HG03066 (cell line): ENCODE data around the gene NAPA.

Experiments
- ATAC-seq: cut with Tn5 transposase; IDR thresholded peaks from one replicate; pipeline ENCODE4 v1.9.1; 2021; ENCODE audit warnings: low read depth; ENCODE audit not compliant: unreplicated experiment

Gene NAPA

DNA sequence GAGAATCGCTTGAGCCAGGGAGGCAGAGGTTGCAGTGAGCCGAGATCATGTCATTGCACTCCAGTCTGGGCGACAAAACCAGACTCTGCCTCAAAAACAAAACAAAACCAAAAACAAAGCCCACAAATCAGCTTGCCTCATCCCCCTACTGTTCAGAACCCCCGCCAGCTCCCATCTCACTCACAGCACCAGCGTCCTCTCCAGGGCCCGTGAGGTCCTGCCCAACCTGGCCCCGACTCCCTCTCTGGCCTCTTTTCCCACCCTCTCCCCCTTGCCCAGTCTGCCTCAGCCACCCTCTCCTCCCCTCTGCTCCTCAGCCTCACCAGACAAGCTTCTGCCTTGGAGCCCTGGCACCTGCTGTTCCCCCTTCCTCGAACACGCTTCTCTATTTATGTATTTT lies 46.9 kb downstream of the NAPA start:
- ATAC-seq = no peak

DNA sequence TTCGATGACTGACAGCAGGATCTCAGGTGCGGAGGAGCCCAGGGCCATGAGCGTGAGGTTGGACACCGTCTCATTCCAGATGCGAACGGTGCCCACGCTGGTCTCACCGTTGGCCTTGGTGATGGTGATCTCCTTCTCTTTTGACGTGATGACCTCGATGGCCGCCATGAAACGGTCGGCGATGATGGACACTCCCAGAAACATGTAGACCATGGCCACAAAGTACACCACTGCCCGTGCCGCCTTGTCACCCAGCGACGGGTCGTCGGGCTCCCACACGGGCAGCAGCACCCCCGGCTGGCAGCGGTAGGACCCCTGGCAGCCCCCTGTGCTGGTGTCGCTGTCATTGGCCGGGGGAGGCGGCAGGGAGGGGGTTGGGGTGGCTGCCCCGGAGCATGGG lies 48.9 kb downstream of the NAPA start:
- ATAC-seq = no peak

DNA sequence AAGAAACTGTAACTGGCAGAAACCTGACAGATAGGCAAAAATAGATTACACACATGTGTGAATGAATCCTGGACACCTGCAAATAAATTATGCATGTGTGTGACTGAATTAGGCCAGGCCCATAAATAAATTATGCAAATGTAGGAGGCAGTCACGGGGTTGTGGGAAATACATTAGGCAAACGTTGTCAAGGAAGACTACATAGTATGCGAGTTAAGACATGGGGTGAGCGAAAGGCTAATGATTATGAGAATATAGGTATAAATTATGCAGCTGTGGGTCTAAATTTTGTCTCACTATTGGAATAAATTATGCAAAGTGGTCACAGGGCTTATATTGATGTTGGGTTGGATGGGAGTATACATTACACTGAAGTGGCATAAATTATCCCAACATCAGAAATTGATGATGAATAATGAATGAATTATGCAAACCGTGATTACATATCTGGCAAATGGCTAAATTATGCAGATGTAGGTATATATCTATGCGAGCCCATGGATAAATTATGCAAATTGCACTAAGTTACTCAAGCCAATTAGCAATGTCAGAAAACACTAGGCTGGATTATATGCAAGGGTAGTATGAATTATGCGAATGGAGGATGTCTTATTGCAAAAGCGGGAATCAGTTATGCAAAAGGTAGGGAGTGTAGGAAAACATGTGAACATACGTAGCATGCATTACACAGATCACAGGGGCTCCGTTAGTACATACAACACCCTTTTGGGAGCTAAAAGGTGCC lies 50.0 kb downstream of the NAPA start:
- no peak for ATAC-seq

DNA sequence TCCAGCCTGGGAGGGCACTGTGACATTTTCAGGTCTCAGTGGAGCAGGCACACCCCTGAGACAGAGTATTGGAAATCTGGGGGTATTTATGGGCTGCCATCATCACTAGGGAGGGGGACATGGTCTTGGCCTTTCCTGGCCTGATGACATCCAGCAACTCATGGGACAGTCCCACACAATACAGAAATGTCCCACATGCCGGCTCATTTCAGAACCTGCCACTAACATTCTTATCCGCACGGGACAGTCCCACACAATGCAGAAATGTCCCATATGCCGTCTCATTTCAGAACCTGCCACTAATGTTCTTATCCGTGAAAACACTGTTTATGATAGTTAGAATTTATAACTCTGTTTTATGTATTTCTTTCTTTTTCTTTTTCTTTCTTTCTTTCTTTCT lies 53.0 kb downstream of the NAPA start:
- ATAC-seq = no peak

DNA sequence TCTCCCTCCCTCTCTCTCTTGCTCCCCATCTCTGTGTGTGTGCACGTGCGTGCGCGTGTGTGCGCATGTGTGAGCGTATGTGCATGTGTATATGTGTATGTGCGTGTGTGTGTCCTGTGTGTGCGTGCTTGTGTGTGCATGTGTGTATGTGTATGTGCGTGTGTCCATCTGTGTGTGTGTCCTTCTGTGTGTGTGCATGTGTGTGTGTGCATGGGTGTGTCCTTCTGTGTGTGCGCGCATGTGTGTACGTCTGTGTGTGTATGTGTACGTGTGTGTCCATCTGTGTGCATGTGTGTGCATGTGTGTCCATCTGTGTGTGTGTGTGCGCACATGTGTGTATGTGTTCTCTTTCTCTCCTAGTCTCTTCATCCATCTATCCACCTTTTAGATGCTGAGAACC lies 55.4 kb downstream of the NAPA start:
- ATAC-seq = no peak

DNA sequence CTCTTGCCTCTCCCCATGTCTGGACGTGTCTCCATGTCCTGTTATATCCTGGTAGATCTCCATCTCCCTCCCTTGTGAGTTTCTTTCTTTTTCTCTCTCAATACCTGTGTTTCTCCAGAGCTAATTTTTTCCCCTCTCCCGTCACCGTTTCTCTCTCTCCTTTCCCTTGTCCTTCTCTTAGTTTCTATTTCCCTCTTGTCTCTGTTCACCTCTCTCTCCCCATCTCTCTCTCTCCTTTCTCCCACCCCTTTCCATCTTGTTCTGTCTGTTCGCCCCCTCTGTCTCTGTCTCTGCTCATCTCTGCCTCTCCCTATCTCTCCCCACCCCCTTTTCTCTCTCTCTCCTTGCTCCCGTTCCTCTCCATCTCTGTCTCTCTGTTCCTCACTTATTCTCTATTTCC lies 56.2 kb downstream of the NAPA start:
- no peak for ATAC-seq

DNA sequence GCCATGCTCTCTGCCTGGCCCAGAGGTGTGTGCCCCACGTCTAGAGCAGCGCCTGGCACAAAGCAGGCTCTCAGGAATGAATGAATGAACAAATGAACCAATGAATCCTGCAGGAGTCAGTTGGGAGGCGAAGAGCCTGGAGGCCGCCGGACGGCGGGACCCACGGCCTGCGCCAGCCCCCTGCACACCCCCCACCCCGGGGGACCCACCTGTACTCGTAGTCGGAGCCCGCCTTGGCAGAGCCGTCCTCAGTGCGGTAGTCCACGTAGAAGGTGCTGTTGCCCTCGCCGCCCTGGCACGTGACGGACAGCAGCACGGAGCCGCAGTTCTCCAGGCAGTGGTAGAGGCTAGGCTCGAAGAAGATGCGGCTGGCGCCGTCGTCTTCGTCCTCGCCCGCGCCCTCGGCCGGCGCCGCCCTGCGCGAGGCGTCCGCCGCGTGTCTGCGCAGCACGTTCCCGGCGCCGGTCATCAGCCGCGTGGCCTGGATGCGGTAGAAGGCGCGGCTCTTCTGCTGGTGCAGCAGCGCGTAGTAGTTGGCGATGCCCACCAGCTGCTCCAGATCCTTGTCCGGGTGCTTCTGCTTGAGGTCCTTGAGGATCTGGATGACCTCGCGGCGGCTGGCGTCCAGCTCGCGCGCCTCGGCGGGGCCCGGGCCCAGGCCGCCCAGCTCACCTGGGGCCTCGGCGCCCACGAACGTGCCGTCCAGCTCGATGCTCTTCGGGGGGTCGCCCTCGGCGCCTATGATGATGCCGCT lies 58.0 kb downstream of the NAPA start:
- no peak for ATAC-seq

DNA sequence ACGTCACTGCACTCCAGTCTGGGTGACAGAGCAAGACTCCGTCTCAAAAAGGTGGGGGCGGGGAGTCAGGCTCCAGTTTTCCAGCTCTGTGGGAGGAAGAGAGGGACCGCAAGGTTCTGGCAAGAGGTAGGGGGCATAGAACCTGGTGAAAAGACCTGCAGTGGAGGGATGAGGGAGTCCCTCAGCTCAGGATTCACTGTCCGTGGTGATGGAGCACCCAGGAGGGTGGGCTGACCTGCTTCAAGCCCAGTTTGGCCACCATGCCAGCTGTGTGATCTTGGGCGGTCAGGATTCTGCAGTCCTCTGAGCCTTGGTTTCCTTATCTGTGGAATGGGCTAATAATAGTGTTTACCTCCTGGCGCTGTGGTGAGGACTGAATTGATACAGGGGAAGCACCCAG lies 64.4 kb downstream of the NAPA start:
- no peak for ATAC-seq

DNA sequence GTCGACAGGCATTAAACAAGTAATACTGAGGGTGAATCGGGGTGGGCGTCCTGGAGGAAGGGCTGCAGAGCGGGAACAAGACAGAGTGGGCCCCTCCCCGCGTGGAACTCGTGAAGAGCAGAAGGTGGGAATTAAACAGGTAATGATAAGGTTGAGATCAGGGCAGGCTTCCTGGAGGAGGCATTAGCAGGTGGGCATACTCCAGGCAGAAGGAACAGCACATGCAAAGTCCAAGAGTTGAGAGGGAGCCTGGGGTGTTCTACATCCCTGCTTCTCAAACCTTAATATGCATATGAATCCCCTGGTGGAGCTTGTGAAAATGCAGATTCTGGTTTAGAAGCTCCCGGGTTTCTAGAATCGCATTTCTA lies 66.5 kb downstream of the NAPA start:
- no peak for ATAC-seq

DNA sequence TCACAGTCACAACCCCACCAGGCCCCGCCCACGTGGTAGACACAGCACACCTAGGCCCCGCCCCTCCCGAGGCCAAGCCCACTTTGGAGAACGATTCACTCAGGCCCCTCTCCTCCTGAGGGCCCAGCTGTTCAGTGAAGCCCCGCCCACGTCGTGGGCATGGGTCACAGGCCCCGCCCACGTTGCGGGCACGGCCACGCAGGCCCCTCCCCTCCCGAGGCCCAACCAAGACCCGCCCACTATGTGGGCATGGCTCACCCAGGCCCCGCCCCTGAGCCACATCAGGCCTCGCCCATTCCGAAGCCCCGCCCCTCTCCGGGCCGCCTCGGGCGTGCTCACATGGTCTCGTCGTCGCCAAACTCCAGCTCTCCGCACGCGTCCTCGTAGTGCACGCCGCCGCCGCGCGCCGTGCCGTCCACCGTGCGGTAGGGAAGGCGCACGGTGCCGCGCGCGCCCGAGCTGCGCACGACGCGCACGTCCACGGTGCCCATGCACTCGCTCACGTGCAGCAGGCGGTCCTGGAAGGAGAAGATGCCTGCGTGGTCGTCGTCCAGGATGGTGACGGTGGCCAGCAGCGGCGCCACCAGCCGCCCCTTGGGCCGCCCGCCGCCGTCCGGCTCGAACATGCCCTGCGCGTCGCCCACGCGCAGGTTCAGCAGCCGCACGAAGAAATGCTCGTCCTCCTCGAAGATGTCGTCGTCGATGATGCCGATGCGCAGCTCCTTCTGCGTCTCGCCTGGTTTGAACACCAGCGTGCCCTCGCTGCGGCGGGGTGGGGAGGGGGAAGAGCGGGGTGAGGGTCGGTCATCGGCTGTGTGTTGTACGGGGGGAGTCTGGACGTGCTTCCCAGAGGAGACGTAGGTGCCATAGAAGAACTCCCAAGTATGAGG lies 67.1 kb downstream of the NAPA start:
- no peak for ATAC-seq

DNA sequence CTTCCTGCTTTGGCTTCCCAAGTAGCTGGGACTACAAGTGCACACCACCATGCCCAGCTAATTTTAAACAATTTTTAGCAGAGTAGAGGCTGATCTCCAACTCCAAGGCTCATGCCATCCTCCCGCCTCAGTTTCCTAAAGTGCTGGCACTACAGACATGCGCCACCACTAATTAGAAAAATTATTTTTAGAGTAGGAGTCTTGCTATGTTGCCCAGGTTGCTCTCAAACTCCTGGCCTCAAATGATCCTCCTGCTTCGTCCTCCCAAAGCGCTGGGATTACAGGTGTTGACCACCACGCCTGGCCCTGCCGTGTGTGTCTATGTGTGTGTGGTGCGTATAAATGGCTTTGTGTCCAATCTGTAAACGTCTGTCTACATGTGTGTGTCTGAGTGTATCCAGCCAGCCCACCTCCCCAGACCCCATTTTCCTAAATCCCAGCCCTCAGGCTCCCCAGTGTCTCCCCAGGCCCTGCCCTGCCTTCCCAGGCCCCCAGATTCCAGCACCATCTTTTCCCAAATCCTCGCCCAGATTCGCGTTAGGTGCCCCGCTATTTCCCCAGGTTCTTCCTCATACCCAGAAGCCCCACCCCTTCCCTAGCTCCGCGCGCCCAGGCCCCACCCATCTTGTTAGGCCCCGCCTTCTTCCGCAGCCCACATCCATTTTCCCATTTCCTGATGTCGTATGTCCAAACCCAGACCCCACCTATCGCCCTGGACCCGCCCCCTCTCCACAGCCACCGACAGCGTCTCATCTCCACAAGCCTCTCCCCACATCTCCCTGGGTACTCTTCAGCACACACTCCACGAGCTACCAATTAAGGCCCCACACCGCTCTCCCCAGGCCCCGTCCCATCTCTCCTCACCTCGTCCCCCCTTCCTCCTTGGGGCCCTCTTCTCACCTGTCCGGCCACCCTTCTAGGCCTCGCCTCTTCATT lies 68.1 kb downstream of the NAPA start:
- ATAC-seq = no peak

DNA sequence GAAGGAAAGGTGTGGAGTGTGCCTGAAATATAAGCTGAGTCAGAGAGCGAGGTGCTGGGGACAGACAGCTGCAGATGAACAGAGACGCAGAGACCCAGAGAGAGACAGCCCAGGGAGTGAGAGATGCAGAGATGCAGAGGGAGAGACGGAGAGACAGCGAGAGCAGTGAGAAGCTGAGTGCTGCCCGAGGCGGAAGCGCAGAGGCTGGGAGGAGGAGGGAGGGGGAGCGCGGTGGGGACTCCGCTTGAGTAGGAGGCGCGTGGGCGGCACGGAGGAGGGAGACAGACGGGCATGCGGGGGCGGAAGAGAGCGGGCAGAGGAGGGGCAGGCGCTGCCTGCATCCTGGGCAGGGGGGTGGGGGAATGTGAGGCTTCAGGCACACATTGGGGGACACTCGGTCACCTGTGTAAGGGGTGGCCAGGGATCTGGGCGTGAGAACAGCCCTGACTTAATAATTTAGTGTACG lies 68.9 kb downstream of the NAPA start:
- no peak for ATAC-seq

DNA sequence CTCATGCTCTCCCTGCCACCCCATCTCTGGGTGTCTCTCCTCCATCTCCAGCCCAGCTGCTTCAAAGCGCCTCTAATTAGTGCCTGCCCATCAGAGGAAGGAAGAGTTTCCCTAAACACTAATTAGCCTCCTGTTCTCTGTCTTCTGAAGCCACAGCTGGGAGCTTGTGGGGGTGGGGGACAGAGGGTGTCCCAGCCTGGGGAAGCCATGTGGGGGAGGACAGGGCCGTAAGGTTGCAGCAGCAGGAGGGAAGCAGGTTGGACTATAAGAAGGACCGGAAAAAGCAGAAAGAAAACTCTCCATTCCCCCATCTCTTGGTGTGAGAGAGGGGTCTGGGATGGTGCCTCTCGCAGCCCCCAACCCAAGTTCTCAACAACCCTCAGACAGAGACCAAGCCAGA lies 69.3 kb downstream of the NAPA start:
- ATAC-seq = no peak

DNA sequence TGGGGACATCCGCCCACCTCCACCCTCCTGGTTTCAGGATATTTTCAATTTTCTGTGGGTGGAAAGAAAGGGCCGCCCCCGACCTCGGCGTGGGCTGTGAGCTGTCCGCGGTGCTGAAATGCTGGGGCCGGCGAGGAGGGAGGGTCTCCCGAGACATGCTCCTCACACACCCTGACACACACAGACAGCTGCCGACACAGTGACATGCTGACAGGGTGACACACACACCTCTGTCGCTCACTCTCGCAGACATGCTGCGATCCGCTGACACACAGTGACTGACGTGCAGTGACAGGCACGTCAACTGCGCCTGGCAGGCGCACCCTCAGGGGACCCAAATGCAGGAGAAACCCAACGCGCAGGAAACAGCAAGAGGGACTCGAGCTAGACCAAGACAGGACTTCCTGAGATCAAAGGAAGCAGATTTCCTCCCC lies 70.5 kb downstream of the NAPA start:
- ATAC-seq = no peak

DNA sequence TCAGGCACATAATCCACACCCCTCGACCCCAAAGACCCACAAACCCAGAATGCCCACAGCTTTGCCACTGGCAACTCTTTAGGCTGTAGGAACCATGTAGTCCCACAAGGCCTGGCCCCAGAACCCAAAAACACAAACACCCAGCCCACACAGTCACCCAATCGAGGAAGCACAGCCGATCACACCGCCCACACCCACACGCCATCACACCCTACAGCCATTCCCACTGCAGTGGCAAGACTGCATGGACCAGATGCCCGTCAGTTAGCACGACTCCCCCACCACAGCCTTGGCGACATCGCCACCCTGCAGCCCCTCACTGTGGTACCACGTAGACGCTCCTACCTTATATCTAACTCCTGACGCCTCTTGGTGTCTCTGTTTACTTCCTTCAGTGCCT lies 71.5 kb downstream of the NAPA start:
- ATAC-seq = no peak

DNA sequence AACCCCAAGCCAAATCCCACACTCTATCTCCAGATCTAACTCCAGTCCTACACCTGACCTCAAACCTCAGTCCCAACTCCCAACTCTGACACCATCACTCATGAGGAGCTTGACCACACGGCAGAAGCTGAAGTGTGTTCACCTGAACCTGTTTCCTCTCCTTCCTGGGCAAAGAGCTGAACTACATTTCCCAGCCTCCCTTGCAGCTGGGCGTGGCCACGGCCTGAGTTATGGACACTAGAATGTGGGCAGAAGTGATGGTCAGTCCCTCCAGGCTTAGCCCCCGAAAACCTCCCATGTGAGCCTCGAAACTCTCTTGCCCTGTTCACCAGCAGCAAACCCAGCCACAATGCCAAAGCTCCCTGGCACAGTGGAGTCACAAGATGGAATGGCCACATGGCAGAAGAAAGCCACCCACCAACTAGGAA lies 76.1 kb downstream of the NAPA start:
- ATAC-seq = no peak
